Epithelial cell of esophagus (primary cell): Measurements from ENCODE around the gene HASPIN.

Source experiments
- DNase-seq: peaks from one replicate; pipeline ENCODE4 v3.0.0; 2010; ENCODE audit warnings: low read depth
- H3K4me3 ChIP-seq: 2 replicates; pipeline ENCODE4 v1.5.1; 2011; ENCODE audit warnings: mild to moderate bottlenecking, low read length, control low read depth
- TF ChIP-seq, protein P1 (sequence below): IDR thresholded peaks from 2 replicates; pipeline ENCODE4 v1.5.1; 2011; ENCODE audit warnings: low read depth, mild to moderate bottlenecking, low read length, control low read depth, inconsistent platforms; ENCODE audit not compliant: insufficient read depth; ENCODE audit errors: missing control alignments

Gene HASPIN

GRCh38 chr17:3723556-3724377 is at the start of gene HASPIN:
Gene HASPIN, plus strand, starts transcription at chr17:3723903. Its CDS starts 33 bp downstream, at chr17:3723936.
- peak within 1 kb of the TSS; percentile 95 for H3K4me3 ChIP-seq
- TF ChIP-seq, protein P1, sequence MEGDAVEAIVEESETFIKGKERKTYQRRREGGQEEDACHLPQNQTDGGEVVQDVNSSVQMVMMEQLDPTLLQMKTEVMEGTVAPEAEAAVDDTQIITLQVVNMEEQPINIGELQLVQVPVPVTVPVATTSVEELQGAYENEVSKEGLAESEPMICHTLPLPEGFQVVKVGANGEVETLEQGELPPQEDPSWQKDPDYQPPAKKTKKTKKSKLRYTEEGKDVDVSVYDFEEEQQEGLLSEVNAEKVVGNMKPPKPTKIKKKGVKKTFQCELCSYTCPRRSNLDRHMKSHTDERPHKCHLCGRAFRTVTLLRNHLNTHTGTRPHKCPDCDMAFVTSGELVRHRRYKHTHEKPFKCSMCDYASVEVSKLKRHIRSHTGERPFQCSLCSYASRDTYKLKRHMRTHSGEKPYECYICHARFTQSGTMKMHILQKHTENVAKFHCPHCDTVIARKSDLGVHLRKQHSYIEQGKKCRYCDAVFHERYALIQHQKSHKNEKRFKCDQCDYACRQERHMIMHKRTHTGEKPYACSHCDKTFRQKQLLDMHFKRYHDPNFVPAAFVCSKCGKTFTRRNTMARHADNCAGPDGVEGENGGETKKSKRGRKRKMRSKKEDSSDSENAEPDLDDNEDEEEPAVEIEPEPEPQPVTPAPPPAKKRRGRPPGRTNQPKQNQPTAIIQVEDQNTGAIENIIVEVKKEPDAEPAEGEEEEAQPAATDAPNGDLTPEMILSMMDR = no peak
- DNase-seq = peak; percentile 90

- no peak overlapping the region for H3K4me3 ChIP-seq
- DNase-seq = no peak
- TF ChIP-seq, protein P1 = no peak
Observed at GRCh38 chr17:3675886-3676285, 47.8 kb upstream of the HASPIN start.

GRCh38 chr17:3678095-3678820 is 45.4 kb upstream of the HASPIN start:
- H3K4me3 ChIP-seq = no peak overlapping the region
- DNase-seq = no peak
- TF ChIP-seq, protein P1 = no peak

- no peak overlapping the region for H3K4me3 ChIP-seq
- DNase-seq = no peak
Observed at GRCh38 chr17:3678821-3679530, 44.7 kb upstream of the HASPIN start.

GRCh38 chr17:3679531-3680126 is 44.1 kb upstream of the HASPIN start:
- TF ChIP-seq, protein P1 = no peak
- H3K4me3 ChIP-seq = no peak overlapping the region
- no peak for DNase-seq

More at GRCh38 chr17:3678821-3679530, 44.7 kb upstream of the HASPIN start:
- TF ChIP-seq, protein P1 = no peak

DNA sequence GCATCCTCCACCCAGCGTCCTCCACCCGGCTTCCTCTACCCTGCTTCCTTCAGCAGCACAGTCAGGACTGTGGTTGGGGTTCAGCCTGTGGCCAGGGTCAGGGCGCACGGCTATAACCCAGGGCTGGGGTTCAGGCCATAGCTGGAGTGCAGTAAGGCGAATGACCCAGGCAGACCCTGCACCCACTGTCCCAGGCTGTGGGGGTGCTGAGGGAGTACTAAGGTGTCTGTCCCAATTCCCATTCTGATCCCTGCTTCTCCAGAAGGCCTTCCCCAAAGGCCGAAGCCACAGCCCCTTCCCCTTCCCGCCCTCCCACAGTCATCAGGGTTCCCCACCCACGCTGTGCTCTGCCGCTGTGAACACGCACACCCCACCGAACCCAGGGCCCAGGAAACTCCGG is 42.6 kb upstream of the HASPIN start:
- no peak for DNase-seq
- TF ChIP-seq, protein P1 = no peak
- no peak overlapping the region for H3K4me3 ChIP-seq
